Stimulated activated naive CD8-positive, alpha-beta T cell treated with anti-CD3 and anti-CD28 coated beads, Interleukin-15, Interleukin-2, amounts not matched to agents 100 U/mL and 50 U/mL, for 24 hours (primary cell): ENCODE data around the gene R3HCC1L.

Experiments used
- ATAC-seq: fragments of 150-1000 bp; cut with Tn5 transposase; one replicate; pipeline ENCODE4 v1.10.0; 2021
- DNase-seq: peaks from one replicate; pipeline ENCODE4 v3.0.0; 2021

The R3HCC1L gene

GRCh38 chr10:98276311-98276710, 141.9 kb downstream of the R3HCC1L start:
- no peak for ATAC-seq

GRCh38 chr10:98285416-98285815, 151.0 kb downstream of the R3HCC1L start:
- no peak for ATAC-seq
- DNase-seq, result no peak

More at GRCh38 chr10:98276311-98276710, 141.9 kb downstream of the R3HCC1L start:
- DNase-seq, result no peak

GRCh38 chr10:98286419-98286818, 152.0 kb downstream of the R3HCC1L start:
- DNase-seq (no peak), ATAC-seq (no peak)

GRCh38 chr10:98287321-98287720, 152.9 kb downstream of the R3HCC1L start:
- DNase-seq (no peak), ATAC-seq (no peak)

GRCh38 chr10:98289802-98290209, 155.3 kb downstream of the R3HCC1L start:
- DNase-seq, result no peak
- no peak for ATAC-seq

GRCh38 chr10:98292971-98293370, 158.5 kb downstream of the R3HCC1L start:
- DNase-seq (no peak), ATAC-seq (no peak)

- ATAC-seq, result no peak
Measured at GRCh38 chr10:98293550-98294269, 159.3 kb downstream of the R3HCC1L start.

GRCh38 chr10:98294270-98294627, 159.8 kb downstream of the R3HCC1L start:
- ATAC-seq (no peak), DNase-seq (no peak)

More at GRCh38 chr10:98293550-98294269, 159.3 kb downstream of the R3HCC1L start:
- no peak for DNase-seq
